Neural progenitor cell (in vitro differentiated cells): ENCODE measurements around the gene KCTD10.

ENCODE experiments used
- EZH2 ChIP-seq: fragments of 200-600 bp; sonication (generic); IDR thresholded peaks from 2 replicates; pipeline ENCODE4 v1.6.1; 2017; ENCODE audit warnings: antibody characterized with exemption, mild to moderate bottlenecking, moderate library complexity
- EZH2phosphoT487 ChIP-seq: fragments of 200-600 bp; sonication (generic); IDR thresholded peaks from 2 replicates; pipeline ENCODE4 v1.6.1; 2017; ENCODE audit warnings: antibody characterized with exemption
- TF ChIP-seq, protein P1 (sequence below): fragments of 200-600 bp; sonication (generic); IDR thresholded peaks from 2 replicates; pipeline ENCODE4 v1.5.1; 2017; ENCODE audit warnings: antibody characterized with exemption, mild to moderate bottlenecking

- TF ChIP-seq, protein P1, sequence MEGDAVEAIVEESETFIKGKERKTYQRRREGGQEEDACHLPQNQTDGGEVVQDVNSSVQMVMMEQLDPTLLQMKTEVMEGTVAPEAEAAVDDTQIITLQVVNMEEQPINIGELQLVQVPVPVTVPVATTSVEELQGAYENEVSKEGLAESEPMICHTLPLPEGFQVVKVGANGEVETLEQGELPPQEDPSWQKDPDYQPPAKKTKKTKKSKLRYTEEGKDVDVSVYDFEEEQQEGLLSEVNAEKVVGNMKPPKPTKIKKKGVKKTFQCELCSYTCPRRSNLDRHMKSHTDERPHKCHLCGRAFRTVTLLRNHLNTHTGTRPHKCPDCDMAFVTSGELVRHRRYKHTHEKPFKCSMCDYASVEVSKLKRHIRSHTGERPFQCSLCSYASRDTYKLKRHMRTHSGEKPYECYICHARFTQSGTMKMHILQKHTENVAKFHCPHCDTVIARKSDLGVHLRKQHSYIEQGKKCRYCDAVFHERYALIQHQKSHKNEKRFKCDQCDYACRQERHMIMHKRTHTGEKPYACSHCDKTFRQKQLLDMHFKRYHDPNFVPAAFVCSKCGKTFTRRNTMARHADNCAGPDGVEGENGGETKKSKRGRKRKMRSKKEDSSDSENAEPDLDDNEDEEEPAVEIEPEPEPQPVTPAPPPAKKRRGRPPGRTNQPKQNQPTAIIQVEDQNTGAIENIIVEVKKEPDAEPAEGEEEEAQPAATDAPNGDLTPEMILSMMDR, result no peak
- TF ChIP-seq EZH2phosphoT487 (no peak), EZH2 (no peak)
Measured at GRCh38 chr12:109435428-109436187, 41.5 kb downstream of the KCTD10 start.
